Medulla oblongata (tissue), 1 donor: Measurements from ENCODE around the gene SNCAIP.
A peak's percentile ranks its signal among the peaks of the same experiment; 100 is the strongest.
"Not testable (repeated sequence)": the region's sequence is repeated elsewhere in the genome, so short reads cannot be mapped to it uniquely, and the experiment has no call there.

Source experiments
- DNase-seq: peaks from one replicate; pipeline ENCODE4 v3.0.0-alpha.2; 2015; ENCODE audit errors: extremely low spot score

SNCAIP gene

DNA sequence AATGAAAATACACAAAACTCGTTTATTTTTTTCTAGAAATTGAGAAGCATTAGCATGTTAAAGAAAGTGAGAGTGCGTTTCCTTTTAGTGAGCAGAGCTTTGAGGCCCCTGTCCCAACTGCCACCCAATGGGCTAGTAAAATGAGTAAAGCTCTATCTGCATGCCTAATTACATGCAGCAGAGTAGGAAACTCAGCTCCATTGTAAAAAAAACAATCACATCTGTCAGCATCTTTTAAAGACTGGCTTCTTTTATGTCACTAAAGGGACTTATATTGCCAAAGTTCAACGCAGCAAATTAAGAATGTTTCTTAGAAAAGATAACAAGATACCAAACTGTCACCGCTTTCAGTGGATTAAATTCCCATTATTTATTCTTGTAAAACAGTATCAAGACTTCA lies 154.0 kb downstream of the SNCAIP start:
- no peak for DNase-seq

DNA sequence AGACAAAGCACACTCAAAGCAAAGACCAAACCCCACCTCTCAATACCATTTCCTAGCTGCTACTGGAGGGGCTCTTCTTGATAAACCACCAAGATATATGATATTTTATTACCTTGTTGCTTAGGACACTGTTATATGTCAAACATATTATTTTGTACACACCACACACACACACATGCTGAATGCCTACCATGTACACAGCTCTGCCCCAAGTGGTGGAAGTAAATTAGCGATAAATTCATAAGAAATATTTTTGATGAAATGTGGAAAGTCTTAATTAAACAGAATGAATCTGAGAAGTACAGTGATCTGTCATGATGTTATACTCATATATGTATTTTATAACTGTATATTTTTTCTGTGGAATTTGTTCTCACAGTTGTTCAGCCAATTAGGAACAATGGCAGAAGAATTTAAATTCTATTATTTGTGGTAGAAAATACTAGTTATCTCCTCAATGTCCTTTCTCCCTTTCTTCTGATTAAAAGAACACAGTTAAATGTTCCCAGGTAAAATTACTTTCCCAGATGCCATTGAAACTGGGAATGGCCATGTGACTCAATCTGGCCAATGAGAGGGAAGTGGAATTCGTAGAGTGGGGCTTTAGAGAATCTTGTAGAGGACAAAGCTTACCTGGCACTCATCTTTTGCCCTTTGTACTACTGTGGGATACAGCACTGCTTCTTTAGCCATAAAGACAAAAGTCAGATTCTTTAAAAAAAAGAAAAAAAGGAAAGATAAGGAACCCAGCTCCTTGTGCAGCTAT lies 156.5 kb downstream of the SNCAIP start:
- no peak for DNase-seq

DNA sequence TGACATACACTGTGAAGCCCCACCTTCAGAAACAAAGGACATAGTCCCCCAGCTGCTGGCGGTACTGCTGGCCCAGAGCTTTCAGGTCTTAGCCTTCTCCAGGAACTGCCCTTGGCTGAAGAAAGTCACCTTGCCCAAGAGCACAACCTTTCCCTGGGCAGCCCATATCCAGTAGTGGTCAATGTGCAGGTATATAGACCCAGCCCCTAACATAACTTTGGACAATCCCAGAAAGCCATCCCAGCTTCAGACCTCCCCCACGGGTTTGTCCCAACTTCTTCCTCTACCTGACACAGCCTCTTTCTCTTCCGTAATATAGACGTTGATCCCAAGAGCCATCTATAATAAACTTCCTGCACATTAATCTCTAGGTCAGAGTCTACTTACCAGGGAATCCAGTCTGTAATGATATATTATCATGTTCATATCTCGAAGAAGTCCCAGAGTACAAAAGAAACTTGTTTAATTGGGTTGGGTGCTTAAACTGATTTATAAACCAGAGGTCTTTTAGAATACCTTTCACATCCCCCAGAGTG lies 157.4 kb downstream of the SNCAIP start:
- DNase-seq, result no peak

DNA sequence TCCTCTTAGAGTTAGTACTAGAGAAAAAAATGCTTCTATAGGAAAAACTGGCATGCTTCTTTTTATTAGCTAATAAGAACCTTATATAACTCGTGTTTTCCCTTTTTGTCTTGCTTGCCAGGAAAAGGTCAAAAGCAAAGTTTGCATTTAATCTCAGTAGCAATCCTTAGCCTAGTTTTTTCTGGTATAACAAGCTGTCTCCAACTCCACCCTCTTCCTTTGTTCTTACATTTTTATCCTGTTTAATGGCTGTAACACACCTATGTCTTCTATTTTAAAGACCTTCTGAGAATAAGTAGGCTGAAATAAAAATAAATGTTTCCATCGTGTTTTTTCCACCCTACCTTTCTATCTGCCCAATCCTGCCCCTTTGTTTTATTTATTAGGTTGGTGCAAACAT lies 158.3 kb downstream of the SNCAIP start:
- DNase-seq, result no peak

DNA sequence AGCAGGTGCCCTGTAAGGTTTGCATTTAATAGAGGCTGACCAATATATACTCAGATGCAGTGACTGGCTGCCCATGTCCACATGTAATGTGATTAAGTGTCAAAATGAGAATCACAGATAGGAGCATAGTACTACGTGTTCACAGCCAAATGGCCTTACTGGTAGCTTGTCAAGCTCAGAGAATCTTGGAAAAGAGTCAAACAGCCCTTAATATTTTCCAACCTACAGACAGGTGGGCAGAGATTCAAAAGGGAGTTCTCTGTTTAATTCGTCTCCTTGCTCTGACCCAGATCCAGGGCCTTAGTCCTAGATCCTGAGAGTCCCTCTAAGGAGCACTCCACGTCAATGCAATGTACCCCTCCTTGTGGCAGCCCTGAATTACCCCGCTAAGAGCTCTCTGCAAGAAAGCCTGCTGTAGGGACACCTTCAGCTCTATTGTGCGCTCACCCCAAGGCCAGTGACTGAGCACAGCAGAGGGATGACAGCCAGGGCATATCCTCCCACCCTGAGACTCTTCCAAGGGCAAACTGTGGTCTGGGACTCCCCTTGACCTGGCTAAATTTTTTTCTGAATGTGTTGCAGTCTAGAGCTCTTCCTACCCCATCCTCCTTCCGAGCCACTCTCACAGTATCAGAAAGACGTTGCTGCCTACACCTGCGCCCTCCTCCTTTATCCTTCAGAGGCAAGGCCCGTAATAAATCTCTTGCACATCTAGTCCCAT lies 159.2 kb downstream of the SNCAIP start:
- DNase-seq, result no peak

DNA sequence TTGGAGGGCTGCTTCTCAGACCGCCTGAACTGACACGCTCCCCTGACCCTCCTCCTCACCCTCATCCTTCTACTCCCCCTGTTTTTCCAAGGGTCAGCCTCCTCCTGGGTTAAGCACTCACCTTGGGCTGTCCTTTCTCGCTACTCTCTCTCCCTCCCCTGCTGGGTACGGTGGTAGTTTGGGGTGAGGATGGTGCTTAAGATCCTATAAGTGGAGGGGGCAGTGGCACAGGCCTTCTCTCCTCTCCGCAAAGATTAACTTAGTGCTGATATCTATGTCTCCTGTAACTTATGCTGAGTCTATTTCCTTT lies 159.7 kb downstream of the SNCAIP start:
- DNase-seq, result no peak

DNA sequence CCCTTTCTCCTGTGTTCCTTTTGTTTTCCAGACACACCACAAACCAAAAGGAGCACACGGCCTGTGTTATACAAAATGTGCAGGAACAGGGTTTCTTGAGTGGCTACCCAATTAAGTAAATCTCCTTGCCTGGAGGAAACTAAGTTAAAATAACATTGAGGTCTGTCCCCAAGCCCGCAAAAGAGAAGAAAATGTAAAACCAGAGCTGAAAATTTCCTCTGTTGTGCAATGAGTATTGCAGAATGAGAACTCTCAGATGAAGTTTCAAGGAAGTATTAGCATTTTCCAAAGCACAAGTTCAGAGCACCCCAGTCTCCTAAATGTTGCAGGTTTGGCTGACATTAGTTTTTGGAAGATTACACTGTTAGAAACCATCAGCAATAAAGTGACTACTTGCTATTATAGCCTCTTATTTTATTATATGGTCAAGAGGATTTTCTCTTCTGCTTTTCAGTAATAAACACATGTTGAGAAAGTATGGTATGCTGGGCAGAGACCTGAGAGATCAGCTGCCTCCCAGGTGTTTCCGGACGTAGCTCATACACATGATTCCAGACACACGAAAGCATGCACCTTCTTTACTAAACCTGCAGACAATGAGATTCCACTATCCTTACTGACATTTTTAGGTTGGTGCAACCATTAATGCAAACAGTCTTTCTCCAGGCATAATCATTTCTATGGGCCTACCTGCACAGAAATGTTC lies 161.3 kb downstream of the SNCAIP start:
- DNase-seq, result no peak

DNA sequence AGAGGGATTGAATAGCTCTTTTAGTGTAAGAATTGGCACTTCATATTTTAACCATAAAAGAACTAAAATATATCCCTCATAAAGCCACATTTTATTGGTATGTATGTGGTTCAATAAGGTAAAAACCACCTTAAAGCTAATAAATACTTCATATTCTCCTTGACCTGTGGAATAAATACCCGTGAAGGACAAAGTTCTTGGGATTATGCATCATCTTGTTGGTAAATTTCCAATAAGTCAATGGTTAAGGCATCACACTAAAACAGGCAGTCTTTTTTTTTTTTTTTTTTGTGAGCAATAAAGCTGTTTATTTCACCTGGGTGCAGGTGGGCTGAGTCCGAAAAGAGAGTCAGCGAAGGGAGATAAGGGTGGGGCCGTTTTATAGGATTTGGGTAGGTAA lies 161.9 kb downstream of the SNCAIP start:
- no peak for DNase-seq

DNA sequence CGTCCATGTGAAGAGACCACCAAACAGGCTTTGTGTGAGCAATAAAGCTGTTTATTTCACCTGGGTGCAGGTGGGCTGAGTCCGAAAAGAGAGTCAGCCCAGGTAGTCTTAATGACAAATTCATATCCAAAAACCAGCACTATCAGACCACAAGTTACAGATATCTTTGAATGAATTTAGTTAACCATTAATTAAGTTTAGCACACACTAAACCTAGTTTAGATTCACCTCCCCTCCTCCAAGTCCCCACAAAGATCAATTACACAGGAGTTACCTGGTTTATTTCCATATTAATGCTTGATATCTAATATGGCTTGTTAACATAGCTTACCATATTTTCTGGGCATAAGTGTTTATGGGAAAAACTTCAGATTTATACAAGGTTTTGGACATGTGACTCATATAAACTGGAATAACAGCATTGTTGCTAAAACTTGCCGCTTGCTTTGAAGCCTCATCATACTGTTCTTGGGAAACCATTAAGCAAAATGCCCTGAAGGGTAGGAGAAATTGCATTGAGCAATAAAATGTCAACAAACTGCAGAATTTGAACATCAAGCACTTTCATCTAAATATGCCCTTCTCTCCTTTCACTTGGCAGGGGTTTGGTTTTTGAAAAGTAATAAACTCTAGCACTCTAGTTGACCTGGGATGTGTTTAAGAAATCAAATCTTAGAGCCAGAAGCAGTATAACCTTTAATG lies 166.9 kb downstream of the SNCAIP start:
- no peak for DNase-seq

DNA sequence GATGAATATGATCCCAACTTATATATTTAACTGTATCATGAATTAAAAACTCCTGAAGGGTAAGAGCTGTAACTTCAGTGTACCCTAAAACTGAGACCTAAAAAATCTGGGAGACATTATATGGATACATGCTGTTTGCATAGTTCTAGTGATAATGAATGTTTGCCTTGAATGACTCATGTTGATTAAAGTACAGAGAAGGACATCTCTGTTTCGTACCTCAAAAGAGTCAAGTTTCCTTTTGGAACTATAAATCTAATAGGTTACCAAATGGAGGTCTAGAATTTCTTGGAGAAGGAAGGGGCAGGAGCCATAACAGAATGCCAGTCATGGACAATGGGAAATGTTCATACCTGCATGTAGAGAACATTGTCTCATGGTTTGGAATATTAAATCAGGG lies 168.1 kb downstream of the SNCAIP start:
- no peak for DNase-seq

DNA sequence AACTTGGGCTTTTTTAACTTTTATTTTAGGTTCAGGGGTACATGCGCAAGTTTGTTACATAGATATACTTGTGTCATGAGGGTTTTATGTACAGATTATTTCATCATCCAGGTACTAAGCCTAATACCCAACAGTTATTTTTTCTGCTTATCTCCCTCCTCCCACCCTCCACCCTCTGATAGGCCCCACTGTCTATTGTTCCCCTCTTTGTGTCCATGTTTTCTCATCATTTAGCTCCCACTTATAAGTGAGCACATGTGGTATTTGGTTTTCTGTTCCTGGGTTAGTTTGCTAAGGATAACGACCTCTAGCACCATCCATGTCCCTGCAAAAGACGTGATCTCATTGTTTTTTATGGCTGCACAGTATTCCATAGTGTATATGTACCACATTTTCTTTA lies 172.1 kb downstream of the SNCAIP start:
- no peak for DNase-seq

DNA sequence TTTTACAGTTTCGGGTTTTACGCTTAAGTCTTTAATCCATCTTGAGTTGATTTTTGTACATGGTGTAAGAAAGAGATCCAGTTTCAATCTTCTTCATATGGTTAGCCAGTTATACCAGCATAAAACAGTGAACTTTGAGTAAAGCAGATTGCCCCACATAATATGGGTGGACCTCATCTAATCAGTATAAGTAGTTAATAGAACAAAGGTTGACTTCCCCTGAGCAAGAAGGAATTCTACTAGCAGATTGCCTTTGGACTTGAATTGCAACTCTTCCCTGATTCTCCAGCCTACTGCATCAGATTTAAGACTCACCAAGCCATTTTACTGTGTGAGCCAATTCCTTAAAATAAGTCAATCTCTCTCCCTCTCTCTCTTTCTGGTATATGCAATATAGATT lies 173.2 kb downstream of the SNCAIP start:
- no peak for DNase-seq

DNA sequence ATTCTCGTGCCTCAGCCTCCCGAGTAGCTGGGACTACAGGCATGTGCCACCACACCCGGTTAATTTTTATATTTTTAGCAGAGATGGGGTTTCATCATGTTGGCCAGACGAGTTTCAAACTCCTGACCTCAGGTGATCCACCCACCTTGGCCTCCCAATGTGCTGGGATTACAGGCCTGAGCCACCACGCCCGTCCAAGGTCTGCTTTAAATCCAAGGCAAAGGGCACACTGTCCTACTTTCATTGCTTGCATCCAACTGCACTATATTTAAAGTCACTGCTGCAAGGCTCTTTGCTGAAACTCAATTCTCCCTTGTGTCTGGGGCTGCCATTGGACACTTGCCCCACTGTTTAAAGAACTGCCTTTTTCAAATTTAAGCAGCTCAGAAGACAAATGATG lies 174.6 kb downstream of the SNCAIP start:
- not testable (repeated sequence) for DNase-seq

DNA sequence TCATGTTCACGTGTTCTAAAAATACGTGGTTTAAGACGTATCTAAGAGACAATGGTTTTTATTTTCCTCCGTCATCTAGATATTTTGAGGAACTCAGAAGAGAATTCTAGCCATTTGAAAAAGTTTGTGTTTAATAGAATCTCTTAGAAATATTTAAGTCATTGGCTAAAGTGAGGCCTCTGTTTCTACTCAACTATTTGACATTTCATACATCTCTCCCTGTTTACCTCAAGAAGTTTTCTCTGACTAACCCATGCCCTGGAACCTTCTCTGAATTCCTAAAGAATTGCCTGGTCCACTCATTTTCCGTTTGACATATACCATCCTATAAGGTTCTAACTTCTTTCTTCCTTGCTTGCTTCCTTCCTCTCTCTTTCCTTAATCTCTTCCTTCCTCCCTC lies 178.7 kb downstream of the SNCAIP start:
- no peak for DNase-seq

DNA sequence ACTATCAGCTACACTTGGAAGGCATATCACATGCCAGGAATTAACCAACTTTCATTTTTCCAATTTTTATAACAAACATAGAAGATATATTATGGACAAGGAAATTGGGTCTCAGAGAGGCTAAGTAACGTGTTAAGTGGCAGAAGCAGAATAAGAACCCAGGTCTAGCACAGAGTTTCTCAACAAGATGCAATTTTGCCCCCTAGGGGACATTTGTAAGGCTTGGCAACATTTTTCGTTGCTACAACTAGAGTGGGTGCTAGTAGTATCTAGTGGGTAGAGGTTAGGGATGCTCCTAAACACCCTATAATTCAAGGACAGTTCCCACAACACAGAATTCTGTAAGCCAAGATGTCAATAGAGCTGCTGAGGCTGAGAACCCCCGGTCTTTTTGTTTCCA lies 180.6 kb downstream of the SNCAIP start:
- no peak for DNase-seq

DNA sequence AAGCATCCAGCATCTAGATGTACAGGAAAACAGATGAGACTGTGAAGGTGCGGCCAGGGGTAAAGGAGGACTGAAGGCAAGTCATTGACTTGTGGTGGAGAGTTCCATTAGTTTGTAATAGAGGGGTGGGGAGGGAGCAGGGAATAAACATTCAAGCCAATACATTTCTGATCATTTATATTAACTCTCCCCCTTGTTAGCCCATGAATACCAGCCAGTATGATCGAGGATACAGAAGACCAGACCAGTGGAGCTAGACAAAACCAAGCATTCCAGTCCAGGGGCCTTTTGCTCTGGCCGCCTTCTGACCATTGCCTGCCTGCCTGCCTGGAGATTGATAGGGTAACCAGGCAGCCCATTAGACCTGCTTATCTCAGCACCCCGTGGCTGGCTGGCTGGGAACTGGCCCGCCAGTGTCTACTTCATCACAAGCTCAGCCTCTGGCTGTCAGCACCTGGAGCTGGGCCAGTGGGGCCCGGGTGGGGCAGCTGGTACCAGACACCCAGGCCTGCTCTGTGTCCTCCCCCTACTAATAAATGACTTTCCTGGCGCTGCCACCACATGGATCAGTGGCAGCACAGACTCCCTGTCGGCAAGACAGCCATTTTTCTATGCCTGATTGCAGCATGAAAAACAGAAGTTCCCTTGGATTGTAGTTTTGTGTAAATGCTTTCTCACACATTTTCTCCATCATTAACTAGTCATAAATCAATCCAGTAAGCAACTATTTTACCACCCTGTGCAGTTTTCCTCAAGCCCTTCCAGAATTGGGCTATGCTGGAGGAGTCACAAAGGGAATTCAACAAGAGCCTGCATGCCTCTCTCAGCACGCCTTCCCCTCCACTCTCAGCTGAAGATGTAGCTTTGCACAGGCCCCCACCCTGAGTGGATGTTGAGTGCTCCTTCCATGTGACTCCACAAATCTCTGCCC lies 181.3 kb downstream of the SNCAIP start:
- DNase-seq, result peak; percentile 45

DNA sequence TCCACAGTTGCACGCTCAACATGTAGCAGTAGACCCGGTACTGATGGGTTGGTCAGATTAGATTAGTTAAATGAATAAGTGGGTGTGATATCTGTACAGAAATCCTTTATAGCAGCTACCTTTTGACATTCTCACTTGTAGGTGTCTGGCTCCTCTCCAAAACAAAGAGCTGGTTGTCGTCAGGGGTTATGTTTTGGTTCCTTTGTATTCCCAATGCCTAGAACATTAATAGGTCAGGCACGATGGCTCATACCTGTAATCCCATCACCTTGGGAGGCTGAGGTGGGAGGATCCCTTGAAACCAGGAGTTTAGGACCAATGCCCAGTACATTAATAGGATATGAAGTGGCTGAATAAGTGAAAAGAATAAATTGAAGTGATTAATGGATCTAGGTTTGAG lies 182.1 kb downstream of the SNCAIP start:
- DNase-seq, result no peak

DNA sequence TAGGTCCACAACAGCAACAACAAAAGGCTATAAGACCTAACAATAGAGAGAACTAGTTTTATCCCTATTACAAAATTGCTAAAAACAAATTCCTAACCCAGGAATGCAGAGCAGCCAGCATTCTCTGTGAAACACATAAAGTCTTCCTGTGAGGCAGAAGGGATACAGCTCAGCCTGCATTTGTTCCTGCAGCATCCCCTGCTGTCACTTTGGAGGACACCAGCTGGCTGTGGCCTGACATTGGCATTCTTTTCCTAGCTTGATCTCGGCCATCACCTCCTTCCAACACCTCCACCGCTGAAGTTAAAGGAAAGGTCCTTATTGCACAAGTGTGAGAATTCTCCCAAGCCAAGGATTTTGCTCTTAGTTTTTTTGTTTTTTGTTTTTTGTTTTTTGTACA lies 186.1 kb downstream of the SNCAIP start:
- peak; percentile 65 for DNase-seq

DNA sequence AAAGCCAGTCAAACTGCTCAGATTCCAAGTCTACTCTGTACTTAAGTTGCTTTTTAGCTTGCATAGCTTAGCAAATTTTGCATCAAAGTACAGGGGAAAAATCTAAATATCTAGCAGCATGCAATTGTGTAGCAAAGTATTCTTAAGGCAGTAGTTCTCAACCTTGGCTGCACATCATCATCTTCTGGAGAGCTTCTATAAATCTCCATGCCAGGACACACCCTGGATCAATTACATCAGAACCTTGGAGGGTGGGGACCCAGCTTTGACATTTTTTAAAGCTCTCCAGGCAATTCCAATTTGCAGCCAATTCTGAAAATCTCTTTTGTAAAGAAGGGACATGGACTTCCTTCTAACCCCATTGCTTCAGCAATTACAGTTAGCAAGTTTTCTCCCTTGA lies 187.5 kb downstream of the SNCAIP start:
- DNase-seq, result no peak

DNA sequence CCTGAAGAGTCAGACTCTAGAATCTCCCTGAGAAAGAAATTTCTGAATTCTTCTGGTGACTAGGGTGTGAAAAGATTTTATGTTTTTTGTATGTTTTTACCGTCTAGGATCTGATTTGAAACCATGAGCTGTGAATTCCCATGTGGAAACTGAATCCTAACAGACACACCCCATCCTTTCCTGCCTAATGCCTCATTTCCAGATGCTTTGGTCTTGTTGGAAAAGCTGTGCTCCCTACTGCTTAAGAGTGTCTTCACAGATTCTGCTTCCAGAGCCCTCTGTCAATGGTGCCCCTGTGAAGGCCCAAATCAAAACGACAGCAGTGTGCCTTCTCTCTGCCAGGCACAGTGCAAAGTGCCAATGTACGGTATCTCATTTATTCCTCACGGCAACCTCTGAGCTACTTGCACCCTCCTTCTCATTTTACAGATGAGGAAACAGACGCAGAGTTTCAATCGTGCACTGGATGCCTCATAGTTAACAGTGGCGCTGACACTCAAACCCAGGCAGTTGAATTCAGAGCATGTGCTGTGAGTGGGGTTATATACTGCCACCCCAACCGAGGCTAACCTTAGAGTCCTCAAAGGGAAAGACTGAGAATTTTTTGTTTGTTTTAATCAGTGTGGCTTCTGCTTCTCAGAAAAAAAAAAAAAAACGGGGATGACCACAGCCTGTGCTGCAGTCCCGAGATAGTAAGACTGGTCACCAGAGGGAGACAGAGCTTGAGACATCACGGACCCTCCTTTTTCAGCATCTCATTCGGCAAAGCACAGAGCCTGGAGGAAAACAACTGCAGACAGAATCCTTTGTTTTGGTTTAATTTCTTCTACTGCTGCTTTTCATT lies 188.4 kb downstream of the SNCAIP start:
- DNase-seq, result peak; percentile 80
